Measurements from ENCODE around the gene AGBL4.
"Not testable (repeated sequence)": the region's sequence is repeated elsewhere in the genome, so short reads cannot be mapped to it uniquely, and the experiment has no call there.

AGBL4 gene

DNA sequence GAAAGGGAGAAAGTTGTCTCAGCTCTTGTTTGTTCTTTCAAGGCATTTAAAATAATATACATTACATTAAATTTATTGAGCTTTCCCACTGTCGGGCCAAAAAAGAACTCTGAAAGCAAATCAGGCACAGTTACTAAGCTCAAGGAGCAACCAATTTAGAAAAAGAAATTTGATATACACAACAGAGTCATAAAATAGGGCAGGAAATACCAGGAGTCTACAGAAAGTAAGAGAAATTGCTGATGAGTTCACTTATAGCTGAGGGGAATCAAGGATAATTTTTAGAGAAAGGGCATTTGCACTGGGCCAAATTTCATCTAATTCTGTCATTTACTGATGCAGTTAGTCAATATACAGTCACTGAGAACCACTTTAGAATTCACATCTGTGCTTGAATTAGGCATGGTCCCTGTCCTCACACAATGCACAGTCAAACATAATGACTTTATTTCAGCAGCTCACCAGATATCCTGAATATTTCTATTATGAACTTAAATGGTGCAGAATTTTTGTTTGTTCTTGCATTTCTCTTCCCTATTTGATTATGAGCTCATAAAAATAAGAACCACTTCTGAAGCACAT lies 997.4 kb downstream of the AGBL4 start:
- no peak for DNase-seq (ENCODE audit: low spot score)

DNA sequence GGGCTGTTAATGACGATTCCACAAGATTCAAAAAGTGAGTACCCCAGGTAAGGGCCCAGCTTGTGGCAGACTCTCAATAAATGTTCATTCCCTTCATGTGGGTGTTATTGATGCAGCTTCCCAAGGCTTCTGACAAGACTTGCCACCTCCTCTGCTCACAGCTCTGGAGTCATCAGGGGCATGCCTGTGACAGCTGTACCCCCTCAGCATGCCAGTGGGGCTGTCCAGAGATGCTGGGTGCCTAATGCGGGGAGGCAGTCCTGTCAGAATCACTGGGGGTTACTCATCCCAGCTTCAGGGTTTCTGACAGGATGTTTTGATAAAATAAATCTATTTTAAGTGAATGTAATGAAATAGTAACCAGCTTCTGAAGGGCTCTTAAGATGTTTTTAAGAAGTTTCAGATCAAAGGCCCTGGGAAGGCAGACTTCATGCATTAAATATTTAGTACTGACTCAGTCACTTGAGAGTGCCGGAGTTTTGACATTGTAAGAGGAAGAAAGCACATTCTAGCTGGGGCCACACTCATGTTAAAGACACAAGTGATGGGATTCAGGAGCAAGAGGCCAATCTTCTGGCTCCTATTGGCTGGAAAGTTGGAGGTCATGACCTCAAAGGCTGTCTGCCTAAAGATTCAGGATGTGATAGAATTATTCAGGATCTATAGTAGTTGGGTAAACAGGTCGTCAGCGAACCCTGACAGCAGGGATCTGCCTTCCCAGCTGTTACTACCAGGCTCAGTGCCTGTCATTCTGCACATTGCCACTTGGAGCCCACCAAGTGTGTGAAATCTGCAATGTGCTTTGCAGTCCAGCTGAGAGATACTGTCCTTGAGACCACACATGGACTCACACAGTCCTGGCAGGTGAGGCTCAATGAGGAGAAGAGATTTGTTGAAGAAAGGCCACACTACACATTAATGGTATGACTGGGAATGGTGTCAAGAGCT lies 1007.5 kb downstream of the AGBL4 start:
- no peak for DNase-seq (ENCODE audit: low spot score)

DNA sequence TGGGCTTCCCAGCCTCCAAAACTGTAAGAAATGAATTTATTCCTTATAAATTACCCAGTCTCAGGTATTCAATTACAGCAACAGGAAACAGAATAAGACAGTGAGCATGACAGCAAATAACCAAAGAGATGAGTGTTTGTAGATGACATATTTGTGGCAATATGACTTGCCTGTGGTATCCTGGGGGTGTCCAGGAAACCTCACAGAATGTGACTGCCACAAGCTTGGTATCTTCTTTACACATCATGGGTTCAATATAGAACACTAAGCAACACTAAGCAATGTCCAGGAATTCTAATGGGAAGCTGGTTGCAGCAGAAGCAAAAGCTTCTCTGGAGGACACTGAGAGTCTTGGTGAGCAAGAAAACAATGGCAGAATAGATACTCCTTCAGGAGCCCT lies 1010.7 kb downstream of the AGBL4 start:
- no peak for DNase-seq (ENCODE audit: low spot score)

DNA sequence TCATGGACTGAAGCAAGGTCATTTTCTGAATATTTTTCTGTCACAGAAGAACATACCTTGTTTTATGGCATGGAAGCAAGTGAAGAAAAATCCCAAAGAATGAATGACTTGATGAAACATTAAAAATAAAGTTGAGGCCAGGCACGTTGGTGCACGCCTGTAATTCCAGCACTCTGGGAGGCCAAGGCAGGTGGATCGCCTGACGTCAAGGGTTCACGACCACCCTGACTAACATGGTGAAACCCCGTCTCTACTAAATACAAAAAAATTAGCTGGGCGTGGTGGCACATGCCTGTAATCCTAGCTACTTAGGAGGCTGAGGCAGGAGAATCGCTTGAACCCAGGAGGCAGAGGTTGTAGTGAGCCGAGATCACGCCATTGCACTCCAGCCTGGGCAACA lies 1020.8 kb downstream of the AGBL4 start:
- not testable (repeated sequence) for DNase-seq (ENCODE audit: low spot score)

DNA sequence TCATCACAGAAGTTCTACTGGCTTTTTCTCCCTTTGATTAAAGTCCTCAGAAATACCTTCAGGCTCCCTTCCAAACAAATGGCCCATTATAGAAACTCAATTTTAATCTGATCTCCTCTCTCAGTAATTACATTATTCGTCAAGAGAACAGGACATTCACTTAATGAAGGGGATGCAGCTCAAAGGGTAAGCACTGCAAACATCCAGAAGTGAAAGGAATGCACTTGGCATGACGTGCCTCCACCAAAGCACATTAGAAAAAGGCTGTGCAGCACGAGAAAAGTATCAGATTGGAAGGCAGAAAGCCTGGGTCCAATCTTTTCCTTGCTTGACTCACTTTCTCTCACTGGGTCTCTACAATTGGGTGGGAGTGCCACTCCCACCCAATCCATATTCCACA lies 1024.4 kb downstream of the AGBL4 start:
- no peak for DNase-seq (ENCODE audit: low spot score)

DNA sequence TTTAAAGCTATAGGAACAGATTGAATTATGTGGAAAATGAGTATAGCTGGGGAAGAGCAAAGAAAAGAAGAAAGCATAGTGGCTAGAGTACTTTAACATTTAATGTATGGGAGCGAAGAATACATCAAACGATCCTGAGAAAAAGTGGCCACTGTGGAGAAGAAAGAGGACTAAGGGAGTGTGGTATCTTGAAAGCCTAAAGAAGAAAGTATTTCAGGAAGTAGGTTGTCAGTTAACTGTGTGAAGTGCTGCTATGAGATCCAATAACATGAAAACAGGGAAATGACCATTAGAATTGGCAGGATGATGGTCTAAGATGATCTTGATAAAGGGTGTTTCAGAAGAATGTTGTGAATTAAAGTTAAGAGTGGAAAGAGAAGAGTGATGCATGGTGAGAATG lies 1027.4 kb downstream of the AGBL4 start:
- DNase-seq (ENCODE audit: low spot score), result no peak

DNA sequence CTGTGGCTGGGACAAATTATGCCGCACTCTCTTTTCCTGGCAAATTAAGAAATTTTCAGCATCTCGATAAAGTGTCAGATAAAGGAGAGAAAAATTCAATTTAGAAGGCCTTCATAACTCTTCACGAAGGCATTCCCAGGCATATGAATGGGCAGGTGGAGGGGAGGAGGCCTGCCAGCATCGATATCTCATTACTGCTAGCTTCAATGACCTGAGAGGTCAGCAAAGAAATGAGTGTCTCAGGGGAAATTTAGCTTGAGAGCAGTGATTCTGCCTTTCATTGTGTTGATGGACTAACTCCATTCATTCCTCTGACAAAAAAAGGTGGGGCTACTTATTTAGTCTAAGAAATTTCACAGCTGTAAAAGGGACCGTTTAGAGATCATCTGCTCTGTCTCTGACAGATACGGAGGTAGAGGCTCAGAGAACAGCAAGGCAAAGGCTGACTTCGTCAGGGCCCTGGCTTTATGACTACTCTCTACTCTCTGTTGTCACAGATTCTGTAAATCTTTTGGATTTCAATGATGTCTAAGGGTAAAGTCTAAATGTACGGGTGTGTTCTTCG lies 1035.0 kb downstream of the AGBL4 start:
- no peak for DNase-seq (ENCODE audit: low spot score)

DNA sequence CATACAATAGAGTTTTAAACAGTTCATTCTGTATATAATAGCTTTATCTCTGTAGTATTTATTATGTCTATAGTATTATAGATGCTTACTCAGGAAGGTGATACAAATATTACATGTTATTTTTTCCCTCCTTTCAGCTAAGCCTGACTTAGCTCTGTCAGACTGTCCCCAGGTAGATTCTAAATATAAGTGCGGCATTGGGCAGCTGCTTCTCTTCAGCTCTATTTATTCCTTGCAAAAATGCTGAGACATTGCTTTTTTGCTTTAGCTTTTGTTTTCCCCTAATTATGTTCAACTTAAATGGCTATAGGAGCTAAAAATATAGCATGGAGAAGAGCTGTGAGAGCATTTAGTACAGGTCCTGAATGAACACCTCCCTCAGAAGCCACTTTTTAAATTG lies 1043.8 kb downstream of the AGBL4 start:
- no peak for DNase-seq (ENCODE audit: low spot score)

DNA sequence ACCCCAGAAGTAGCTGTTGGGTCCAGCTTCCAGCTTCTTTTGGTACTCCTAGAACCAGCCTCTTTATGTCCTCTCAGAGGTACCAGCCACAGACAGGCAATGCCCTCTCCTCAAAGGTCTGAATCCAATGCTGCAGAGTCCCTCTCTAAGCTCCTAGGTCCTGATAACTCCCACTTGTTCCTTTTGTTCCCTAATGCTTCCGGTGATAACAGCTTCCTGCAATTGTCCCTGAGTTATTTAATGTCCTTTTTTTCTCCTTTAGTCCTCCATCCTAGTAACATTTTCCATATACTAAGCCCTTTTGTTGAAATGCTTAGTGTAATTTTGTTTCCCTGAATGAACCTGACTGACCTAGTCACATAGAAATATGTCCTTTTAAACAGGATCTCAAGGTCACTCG lies 1045.3 kb downstream of the AGBL4 start:
- no peak for DNase-seq (ENCODE audit: low spot score)

DNA sequence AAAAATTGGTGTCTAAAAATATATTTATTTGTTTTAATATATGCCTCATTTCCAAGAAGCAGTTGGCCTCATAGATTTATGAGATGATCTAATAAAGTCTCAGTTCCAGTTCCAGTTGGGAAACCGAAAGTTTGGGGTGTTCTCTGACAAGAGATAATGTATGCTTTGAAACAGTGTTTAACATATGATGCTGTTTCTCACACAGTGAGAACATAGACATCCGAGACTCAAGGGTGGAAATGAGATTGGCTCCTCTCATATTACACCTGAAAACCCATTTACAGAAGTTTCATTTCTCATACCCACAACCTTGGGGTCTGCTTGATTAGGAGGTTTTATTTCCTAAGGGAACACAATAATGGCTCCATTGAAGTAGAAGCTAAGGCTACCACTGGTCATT lies 1046.5 kb downstream of the AGBL4 start:
- no peak for DNase-seq (ENCODE audit: low spot score)

DNA sequence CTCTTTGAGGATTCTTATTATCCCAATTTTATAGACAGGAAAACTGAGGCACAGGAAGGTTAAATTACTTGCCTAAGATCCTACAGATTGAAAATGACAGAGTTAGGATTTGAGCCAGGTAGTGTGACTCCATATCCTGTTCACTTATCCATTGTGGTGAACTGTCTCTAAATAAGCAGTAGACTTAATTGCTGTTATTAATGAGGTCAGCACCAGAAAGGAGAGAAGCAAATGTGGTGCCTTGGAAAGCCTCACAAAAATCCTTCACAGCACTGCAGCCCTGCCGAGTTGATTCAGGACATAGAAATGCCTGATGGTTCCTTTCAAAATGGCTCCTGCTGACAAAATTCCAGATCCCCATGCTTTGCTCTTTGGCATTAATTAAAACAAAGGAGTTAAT lies 1053.8 kb downstream of the AGBL4 start:
- DNase-seq (ENCODE audit: low spot score), result no peak

DNA sequence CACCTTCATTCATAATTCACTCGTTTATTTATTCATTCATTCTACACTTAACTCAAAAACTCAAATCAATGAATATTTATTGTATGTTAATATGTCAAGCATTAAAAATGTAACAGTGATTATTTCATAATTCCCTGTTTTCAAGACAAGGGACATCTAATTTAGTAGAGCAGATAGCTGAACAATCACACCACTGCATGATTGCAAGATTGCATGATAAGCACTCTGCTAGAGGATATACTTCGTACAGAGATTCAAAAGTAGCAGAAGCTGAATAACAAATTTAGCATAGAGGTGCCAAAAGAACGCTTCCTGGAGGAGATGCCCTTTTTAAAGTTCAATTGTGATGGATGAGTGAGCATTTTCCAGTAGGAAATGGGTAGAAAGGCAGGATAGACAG lies 1056.4 kb downstream of the AGBL4 start:
- no peak for DNase-seq (ENCODE audit: low spot score)

DNA sequence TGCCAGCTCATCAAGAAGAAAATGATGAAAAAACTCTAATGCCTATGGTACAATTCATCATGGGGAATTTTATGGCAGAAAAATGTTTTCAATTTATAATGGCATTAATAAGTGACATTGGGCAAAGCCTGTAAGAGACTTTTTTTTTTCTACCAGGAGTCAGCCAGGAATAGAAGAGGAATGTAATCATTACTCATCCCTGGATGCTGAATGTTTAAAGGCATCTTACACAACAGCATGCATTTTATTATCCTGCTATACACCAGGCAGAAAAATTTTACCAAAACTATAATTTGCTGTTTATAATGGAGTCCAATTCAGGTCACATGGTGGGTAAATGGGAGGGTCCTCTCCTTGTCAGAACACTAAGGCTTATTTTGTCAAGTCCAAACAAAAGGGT lies 1057.2 kb downstream of the AGBL4 start:
- no peak for DNase-seq (ENCODE audit: low spot score)

DNA sequence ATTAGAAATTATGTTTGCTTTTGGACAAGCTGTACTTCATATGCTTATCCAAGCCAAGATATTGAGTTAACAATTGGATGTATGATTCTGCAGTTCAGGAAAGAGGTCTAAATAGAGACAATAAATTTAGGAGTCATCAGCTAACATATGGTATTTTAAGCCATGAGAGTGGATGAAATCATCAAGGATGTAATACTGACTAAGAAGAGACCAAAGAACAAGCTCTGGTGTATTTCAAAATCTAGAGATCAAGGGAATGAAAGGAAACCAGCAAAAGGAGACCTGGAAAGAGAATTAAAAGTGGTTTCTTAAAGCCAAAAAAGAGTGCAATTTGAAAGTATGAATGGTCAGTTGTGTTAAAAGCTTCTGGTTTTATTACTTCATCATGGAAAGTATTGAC lies 1063.4 kb downstream of the AGBL4 start:
- no peak for DNase-seq (ENCODE audit: low spot score)

DNA sequence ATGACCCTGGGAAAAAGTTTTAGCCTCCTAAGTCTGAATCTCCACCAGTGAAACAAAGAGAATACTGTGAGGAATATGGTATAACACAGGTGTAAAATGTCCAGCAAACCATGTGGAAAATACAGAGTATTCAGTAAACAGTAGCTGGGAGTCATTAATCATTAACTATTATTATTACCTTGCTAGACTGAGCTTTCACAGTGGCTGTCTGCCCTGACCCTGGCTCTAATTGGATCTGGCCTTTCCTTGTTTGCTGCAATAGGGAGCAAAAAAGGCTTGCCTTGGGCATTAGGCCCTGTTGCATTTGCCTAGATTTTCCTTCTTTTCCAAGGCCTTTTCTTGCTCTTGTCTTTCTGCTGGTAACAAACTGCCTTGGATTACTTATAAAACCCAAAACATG lies 1068.0 kb downstream of the AGBL4 start:
- no peak for DNase-seq (ENCODE audit: low spot score)

DNA sequence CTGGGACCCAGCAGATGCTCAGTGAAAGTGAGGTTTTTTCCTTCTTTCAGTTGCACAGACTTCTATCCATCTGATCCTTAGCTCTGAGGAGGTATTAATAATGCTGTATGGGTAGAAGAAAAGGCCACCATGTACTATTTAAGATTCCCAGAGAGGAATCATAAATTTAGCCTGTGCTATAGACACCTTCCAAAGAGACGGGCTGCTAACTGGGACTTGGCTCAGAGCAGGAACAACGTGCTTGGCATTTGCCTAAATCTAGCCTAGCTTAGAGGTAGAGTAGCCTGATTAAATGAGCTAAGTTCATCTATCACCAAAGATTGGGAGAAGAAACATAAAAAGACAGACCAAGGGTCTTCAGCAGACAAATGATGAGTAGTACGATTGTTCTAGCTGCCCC lies 1070.1 kb downstream of the AGBL4 start:
- no peak for DNase-seq (ENCODE audit: low spot score)

DNA sequence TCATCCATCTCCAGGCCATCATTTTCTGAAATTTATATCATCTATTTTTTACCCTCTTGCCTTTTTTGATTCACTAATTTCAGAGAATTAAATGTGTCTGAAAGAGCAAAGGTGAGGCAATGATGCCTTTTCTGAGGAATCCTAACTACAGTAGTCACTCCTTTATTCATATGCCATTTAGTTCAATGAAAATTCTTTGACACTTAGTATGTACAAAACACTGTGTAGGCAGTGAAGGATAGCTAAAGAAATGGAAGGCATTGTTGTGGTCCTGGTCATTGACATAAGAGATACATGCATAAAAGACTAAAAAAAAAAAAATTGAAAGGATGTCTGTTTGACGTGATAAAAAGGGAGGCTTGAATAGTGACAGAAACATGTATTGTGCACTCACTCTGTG lies 1075.2 kb downstream of the AGBL4 start:
- no peak for DNase-seq (ENCODE audit: low spot score)

DNA sequence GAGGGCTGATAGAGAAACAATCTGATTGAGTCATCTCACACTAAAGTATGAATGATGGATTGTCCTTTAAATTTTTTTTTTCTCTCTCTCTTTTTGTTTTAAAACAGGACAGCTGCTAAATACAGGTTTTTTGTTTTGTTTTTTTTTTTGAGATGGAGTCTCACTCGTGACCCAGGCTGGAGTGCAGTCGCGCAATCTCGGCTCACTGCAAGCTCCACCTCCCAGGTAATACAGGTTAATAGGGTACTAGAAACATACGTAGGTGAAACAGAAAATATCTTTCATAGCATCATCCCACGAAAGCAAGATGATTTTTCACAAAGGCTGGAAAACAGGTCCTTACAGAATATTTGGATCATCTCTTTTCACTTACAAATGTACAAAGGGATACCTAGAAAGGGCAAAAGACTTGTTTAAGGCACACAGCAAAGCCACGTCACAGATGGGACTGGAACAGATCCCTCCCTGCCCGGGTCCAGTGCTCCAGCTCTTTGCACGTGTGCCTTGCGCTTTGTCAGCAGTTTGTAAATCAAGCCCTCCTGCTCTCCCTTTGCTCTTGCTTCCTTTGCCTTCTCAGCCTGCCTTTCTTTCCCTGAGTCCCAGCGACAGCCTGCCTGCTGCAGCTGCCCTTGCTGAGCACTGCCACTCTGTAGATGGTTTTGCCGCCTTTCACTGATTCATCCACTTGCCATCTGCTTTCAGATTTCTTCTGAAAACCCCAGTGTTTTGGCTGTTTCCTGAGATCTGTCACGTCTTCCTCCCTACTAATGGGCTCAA lies 1075.8 kb downstream of the AGBL4 start:
- peak; percentile 25 for DNase-seq (ENCODE audit: low spot score)

DNA sequence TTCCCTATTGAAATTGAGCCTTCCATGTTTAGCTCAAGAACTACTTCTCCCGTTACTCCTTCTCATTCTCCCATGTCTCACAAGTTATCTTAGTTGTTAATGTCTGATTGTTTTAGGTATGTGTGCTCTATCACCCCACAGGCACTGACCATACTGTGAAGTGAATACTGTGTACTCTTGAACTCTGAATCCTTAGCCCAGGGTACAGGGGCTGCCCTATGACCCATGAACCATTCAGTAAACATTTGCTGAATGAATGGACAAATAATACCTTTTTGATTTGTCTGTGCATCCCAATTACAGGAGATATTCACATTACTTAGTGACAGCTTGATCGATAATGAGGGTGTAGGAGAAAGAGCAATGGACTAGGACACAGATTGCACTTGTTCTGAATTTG lies 1077.7 kb downstream of the AGBL4 start:
- no peak for DNase-seq (ENCODE audit: low spot score)

DNA sequence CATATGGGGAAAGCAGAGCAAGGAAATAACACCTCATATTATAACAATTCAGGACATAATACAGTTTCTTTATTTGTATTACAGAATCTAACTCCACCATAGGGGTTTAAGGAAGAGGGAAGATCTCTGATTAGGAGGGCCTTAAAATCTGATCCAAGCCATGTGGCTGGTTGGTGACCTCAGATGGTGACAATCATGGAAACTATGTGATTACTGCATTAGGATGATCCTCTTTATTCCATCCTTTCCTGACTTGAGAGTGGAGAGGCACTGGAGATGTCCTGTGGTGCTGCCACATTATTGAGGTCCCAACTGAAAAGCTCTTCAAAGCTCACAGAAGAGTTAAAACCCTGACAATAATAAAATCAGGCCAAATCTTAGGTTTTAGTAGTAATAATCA lies 1078.9 kb downstream of the AGBL4 start:
- no peak for DNase-seq (ENCODE audit: low spot score)

DNA sequence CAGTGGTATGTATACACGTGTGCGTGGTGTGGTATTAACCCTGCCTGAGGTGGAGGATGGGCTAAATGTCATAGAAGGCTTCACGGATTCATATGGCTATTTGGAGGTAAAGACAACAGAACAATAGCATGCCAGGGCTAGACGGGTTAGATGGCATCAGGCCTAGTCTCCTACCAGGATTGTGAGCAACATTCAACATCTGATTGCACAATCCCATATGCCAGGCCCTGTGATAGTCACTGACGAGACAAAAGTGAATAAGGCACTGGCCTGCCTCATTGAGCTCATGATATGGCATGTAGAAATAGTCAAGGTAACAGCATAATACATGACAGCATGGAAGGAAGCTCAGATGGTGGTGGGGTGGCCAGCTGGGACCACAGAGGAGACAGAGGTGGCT lies 1079.9 kb downstream of the AGBL4 start:
- no peak for DNase-seq (ENCODE audit: low spot score)

DNA sequence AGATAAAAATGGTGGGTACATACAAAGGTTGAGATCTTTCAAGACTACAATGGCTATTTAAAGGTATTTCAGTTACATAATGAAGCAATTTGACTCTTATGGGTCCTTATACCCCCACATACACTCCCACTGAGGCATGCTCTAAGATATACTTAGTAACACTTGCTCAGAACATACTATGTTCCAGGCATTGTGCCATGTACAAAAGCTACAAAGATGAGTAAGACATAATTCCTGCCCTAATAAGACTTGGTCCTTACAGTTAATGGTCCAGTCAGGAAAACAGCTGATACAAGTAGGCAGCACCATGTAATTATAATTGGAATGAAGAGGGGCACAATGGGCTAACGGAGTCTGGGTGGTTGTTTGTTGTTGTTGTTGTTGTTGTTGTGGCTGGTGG lies 1080.4 kb downstream of the AGBL4 start:
- DNase-seq (ENCODE audit: low spot score), result no peak
